NOMO-1 treated with DMSO at 0.1 percent for 48 hours (cell line): ENCODE data around the gene CPNE4.
"Not testable (repeated sequence)": the region's sequence is repeated elsewhere in the genome, so short reads cannot be mapped to it uniquely, and the experiment has no call there.

Experiments
- DNase-seq: peaks from one replicate; lab custom pipeline; 2025; ENCODE audit not compliant: unreplicated experiment; lab: John Stamatoyannopoulos, UW

Gene CPNE4

GRCh38 chr3:131546441-131546840 is 488.4 kb downstream of the CPNE4 start:
- no peak for DNase-seq

- DNase-seq: no peak
Observed at GRCh38 chr3:131544557-131544956, 490.3 kb downstream of the CPNE4 start.

- DNase-seq: no peak
Observed at GRCh38 chr3:131543714-131544113, 491.1 kb downstream of the CPNE4 start.

- no peak for DNase-seq
Observed at GRCh38 chr3:131541288-131541687, 493.5 kb downstream of the CPNE4 start.

GRCh38 chr3:131540821-131541220 is 494.0 kb downstream of the CPNE4 start:
- no peak for DNase-seq

- no peak for DNase-seq
Observed at GRCh38 chr3:131540143-131540542, 494.7 kb downstream of the CPNE4 start.

- DNase-seq: no peak
Observed at GRCh38 chr3:131538968-131539367, 495.8 kb downstream of the CPNE4 start.

- no peak for DNase-seq
Observed at GRCh38 chr3:131537531-131537930, 497.3 kb downstream of the CPNE4 start.

- no peak for DNase-seq
Observed at GRCh38 chr3:131535596-131535995, 499.2 kb downstream of the CPNE4 start.

- DNase-seq: no peak
Observed at GRCh38 chr3:131535131-131535530, 499.7 kb downstream of the CPNE4 start.

GRCh38 chr3:131532645-131533044 is 502.2 kb downstream of the CPNE4 start:
- no peak for DNase-seq

- DNase-seq: no peak
Observed at GRCh38 chr3:131530843-131531242, 504.0 kb downstream of the CPNE4 start.

- no peak for DNase-seq
Observed at GRCh38 chr3:131530388-131530787, 504.4 kb downstream of the CPNE4 start.

- DNase-seq: no peak
Observed at GRCh38 chr3:131526801-131527347, 507.9 kb downstream of the CPNE4 start.

GRCh38 chr3:131518680-131519079 is 516.1 kb downstream of the CPNE4 start:
- no peak for DNase-seq

- DNase-seq: no peak
Observed at GRCh38 chr3:131505421-131505820, 529.4 kb downstream of the CPNE4 start.

- DNase-seq: no peak
Observed at GRCh38 chr3:131503320-131503635, 531.5 kb downstream of the CPNE4 start.

GRCh38 chr3:131502530-131503319 is 532.1 kb downstream of the CPNE4 start, which contains the start of gene MRPL3:
MRPL3 (minus strand) TSS chr3:131502971; CDS start chr3:131502821, 150 bp downstream.
- peak; percentile 94 for DNase-seq

- peak; percentile 29 for DNase-seq
Observed at GRCh38 chr3:131501949-131502348, 532.9 kb downstream of the CPNE4 start.

GRCh38 chr3:131494706-131495105 is 540.1 kb downstream of the CPNE4 start:
- no peak for DNase-seq

GRCh38 chr3:131491775-131492174 is 543.0 kb downstream of the CPNE4 start:
- DNase-seq: no peak

GRCh38 chr3:131491084-131491483 is 543.7 kb downstream of the CPNE4 start:
- DNase-seq: no peak

GRCh38 chr3:131486545-131486944 is 548.3 kb downstream of the CPNE4 start:
- DNase-seq: not testable (repeated sequence)
